ENCODE measurements around the gene STOM.
A peak's percentile ranks its signal among the peaks of the same experiment; 100 is the strongest.

Gene STOM

GRCh38 chr9:121303456-121304451 is 66.3 kb downstream of the STOM start:
- no peak overlapping the region for H3K4me3 ChIP-seq (ENCODE audit: low read depth, low read length)
- in situ Hi-C loops (cut with HindIII; ENCODE audit: low sequenced_read_pairs), result no loop called here
- TF ChIP-seq CTCF (IDR thresholded peaks at IDR 0.05; ENCODE audit: low read depth, low read length), result no peak
- DNase-seq (ENCODE audit: low read depth, low spot score), result no peak

GRCh38 chr9:121302786-121303185 is 67.3 kb downstream of the STOM start:
- no peak for DNase-seq (ENCODE audit: low read depth, low spot score)
- in situ Hi-C loops (cut with HindIII; ENCODE audit: low sequenced_read_pairs), result no loop called here
- H3K4me3 ChIP-seq (ENCODE audit: low read depth, low read length), result no peak overlapping the region
- no peak for TF ChIP-seq CTCF (IDR thresholded peaks at IDR 0.05; ENCODE audit: low read depth, low read length)

GRCh38 chr9:121302341-121302740 is 67.7 kb downstream of the STOM start:
- no peak for TF ChIP-seq CTCF (IDR thresholded peaks at IDR 0.05; ENCODE audit: low read depth, low read length)
- DNase-seq (ENCODE audit: low read depth, low spot score), result no peak
- in situ Hi-C loops (cut with HindIII; ENCODE audit: low sequenced_read_pairs), result no loop called here
- no peak overlapping the region for H3K4me3 ChIP-seq (ENCODE audit: low read depth, low read length)

GRCh38 chr9:121301881-121302286 is 68.2 kb downstream of the STOM start:
- H3K4me3 ChIP-seq (ENCODE audit: low read depth, low read length), result no peak overlapping the region
- TF ChIP-seq CTCF (IDR thresholded peaks at IDR 0.05; ENCODE audit: low read depth, low read length), result no peak
- in situ Hi-C loops (cut with HindIII; ENCODE audit: low sequenced_read_pairs), result no loop called here
- no peak for DNase-seq (ENCODE audit: low read depth, low spot score)

- in situ Hi-C loops (cut with HindIII; ENCODE audit: low sequenced_read_pairs), result no loop called here
- H3K4me3 ChIP-seq (ENCODE audit: low read depth, low read length), result peak overlapping the region; percentile 26
- no peak for DNase-seq (ENCODE audit: low read depth, low spot score)
- no peak for TF ChIP-seq CTCF (IDR thresholded peaks at IDR 0.05; ENCODE audit: low read depth, low read length)
These were observed 69.5 kb downstream of the STOM start for GRCh38 chr9:121300283-121301119.

- in situ Hi-C loops (cut with HindIII; ENCODE audit: low sequenced_read_pairs), result no loop called here
- TF ChIP-seq CTCF (IDR thresholded peaks at IDR 0.05; ENCODE audit: low read depth, low read length), result no peak
- DNase-seq (ENCODE audit: low read depth, low spot score), result no peak
- peak overlapping the region; percentile 26 for H3K4me3 ChIP-seq (ENCODE audit: low read depth, low read length)
These were observed 70.4 kb downstream of the STOM start for GRCh38 chr9:121299467-121300282.

All from astrocyte of the spinal cord (primary cell).